HG02870 (cell line): ENCODE measurements around the gene MIB2.
"Not testable (repeated sequence)": the region's sequence is repeated elsewhere in the genome, so short reads cannot be mapped to it uniquely, and the experiment has no call there.

Experiments
- ATAC-seq: cut with Tn5 transposase; IDR thresholded peaks from one replicate; pipeline ENCODE4 v1.9.1; 2021; ENCODE audit warnings: mild to moderate bottlenecking, moderate library complexity; ENCODE audit not compliant: unreplicated experiment

MIB2 gene

DNA sequence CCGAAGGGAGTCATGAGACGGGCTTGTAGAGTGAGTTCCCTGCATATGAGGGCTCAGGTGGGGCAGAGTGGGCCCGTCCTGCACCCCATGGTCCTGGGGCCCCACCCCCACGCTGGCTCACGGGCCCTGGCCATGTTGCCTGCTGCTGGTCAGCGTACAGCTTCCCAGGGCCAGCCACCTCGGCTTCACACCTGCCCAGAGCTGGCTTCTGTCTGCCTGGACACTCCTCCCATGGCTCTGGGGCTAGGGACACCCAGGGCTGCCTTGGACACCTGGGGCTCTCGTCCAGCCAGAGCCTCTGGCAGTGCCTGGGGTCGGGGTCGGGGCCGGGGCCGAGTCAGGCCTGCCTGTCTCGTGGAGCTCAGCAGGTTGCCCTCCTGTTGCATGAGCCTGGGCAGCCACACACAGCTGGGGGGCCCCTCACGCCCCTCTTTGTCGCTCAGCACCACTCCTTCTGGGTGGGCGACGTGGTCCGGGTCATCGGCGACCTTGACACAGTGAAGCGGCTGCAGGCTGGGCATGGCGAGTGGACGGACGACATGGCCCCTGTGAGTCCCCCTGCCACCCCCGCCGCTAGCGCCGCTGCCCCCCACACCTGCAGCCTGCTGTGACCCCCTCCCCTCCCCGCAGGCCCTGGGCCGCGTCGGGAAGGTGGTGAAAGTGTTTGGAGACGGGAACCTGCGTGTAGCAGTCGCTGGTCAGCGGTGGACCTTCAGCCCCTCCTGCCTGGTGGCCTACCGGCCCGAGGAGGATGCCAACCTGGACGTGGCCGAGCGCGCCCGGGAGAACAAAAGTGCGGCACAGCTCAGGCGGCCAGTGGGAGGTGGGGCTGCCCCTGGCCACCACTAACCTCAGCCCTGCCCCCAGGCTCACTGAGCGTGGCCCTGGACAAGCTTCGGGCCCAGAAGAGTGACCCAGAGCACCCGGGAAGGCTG is 11.2 kb downstream of the MIB2 start:
- ATAC-seq: no peak

DNA sequence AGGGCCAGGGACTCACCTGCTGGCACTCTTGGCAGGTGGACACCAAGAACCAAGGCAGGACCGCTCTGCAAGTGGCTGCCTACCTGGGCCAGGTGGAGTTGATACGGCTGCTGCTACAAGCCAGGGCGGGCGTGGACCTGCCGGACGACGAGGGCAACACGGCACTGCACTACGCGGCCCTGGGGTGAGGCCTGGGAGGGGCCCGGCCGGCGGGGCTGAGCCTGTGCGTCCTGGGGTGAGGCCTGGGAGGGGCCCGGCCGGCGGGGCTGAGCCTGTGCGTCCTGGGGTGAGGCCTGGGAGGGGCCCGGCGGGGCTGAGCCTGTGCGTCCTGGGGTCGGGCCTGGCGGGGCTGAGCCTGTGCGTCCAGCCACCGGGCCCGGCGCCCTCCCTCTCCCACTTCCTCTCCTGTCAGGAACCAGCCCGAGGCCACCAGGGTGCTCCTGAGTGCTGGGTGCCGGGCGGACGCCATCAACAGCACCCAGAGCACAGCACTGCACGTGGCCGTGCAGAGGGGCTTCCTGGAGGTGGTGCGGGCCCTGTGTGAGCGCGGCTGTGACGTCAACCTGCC is 12.0 kb downstream of the MIB2 start:
- ATAC-seq: no peak

DNA sequence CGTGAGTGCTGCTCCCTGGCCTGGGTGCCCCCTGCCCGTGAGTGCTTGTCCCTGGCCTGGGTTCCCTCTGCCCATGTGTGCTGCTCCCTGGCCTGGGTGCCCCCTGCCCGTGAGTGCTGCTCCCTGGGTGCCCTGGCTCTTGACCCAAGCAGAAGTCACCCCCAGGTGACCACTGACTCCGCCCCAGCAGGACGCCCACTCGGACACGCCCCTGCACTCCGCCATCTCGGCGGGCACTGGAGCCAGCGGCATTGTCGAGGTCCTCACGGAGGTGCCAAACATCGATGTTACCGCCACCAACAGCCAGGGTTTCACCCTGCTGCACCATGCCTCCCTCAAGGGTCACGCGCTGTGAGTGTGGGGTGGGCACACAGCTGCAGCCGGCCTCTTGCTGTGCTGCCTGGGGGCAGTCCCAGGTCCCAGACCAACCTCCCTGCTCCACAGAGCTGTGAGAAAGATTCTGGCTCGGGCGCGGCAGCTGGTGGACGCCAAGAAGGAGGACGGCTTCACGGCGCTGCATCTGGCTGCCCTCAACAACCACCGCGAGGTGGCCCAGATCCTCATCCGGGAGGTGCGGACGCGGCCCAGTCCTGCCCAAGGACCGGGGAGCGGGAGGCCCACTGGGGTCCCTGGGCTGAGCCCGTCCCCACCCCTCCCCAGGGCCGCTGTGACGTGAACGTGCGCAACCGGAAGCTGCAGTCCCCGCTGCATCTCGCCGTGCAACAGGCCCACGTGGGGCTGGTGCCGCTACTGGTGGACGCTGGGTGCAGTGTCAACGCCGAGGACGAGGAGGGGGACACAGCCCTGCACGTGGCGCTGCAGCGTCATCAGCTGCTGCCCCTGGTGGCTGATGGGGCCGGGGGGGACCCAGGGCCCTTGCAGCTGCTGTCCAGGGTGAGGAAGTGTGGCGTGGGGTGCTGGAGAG is 12.8 kb downstream of the MIB2 start:
- no peak for ATAC-seq

DNA sequence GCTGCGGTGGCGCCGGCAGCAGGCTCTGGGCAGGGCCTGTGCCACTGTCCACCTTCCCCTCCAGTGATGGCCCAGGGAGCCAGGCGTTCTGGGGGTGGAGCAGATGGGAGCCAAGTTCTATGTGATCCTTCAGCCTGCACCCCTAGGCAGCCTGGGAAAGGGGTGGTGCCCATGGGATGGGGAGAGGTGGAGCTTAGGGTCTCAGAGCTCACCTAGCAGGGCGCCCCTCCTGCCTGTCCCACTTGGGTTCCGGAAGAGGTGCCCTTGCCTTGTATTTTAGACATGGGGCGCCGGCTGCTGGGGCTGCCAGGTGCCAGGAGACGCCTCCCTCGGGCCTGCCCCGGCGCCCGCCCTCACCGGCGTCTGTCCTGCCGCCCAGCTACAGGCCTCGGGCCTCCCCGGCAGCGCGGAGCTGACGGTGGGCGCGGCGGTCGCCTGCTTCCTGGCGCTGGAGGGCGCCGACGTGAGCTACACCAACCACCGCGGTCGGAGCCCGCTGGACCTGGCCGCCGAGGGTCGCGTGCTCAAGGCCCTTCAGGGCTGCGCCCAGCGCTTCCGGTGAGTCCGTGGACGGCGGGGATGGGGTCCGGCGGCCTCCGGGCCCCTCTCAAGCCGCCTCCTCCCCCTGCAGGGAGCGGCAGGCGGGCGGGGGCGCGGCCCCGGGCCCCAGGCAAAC is 13.6 kb downstream of the MIB2 start:
- ATAC-seq: no peak

DNA sequence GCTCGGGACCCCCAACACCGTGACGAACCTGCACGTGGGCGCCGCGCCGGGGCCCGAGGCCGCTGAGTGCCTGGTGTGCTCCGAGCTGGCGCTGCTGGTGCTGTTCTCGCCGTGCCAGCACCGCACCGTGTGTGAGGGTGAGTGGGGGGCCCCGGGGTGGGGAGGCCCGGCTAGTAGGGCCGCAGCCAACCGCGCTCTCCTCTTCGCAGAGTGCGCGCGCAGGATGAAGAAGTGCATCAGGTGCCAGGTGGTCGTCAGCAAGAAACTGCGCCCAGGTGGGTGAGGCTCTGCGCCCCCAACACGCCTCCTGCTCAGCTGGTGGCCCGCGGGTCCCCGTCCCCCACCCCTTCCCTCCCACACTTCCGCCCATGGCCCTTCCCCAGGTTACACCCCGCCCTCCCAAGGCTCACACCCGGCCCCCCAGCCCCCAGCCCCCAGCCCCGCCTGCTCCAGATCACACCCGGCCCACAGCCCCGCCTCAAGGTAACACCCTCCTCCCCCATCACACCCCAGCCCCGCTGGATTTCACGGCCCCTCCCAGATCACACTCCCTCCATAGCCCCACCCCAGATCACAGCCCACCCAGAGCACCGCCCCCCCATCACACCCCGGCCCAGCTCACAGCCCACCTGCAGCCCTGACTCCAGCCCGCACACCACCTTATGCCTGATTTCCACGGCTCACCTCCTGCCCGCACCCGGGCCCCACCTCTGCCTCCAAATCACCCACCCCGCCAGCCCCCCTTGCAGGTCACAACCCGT is 14.3 kb downstream of the MIB2 start:
- no peak for ATAC-seq

DNA sequence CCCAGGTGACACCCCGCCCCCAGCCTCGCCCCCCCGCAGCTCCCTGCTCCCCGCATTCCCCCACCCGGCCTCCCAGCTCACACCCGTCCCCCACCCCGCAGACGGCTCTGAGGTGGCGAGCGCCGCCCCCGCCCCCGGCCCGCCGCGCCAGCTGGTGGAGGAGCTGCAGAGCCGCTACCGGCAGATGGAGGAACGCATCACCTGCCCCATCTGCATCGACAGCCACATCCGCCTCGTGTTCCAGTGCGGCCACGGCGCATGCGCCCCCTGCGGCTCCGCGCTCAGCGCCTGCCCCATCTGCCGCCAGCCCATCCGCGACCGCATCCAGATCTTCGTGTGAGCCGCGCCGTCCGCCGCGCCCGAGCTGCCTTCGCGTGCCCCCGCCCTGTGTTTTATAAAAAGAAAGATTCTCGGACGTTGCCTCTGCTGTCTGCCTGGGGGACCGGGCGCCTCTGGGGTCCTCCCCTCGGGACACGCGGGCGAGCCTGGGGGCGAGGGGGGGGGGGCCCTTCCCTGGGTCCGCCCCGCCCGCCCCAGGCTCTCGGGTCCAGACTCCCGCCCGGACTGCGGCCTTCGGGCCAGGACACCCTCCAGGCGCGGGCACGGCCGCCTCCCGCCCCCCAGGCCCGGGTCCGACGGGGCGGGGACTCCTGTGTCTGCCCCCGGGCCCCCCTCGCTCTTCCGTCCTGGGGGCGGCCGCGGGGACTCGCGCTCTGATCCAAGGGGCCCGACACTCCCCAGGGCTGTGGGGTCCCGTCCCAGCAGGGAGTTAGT is 15.1 kb downstream of the MIB2 start:
- peak; percentile 69 for ATAC-seq

DNA sequence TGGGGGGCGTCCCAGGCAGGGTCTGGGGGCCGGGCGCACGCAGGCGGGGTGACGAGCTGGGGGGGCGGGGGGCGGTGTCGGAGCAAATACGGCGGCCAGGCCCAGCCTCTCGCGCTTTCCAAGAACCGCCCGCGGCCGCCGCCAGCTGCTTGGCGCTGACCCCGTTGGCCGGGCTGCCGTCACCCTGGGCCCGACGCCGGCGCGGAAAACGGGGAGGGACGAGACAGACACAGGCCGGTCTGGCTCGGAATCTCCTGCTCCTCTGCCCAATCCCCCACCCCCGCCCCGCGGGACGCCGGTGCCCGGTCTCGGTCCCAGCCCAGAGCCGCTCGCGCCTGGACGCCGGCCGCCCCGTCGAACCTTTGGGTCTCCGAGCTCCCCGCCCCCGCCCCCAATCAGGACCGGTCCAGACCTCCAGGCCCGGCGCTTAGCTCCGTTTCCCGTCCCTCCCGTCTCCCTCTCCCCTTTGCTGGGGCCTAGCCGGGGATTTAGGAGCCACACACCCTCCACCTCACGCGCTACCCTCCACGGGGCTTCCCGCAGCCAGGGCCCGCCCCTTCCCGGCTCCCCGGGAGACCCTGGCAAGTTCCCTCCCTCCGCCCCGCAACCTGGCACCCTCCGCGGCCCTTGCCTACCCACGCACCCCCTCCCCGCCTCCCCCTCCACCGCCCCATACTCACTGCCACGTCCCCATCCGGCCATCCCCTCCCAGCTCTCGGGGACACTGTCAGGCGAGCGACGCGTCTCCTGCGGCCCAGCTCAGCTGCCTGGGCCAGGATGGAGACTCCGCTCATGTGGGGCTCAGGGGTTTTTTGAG is 15.9 kb downstream of the MIB2 start:
- no peak for ATAC-seq

DNA sequence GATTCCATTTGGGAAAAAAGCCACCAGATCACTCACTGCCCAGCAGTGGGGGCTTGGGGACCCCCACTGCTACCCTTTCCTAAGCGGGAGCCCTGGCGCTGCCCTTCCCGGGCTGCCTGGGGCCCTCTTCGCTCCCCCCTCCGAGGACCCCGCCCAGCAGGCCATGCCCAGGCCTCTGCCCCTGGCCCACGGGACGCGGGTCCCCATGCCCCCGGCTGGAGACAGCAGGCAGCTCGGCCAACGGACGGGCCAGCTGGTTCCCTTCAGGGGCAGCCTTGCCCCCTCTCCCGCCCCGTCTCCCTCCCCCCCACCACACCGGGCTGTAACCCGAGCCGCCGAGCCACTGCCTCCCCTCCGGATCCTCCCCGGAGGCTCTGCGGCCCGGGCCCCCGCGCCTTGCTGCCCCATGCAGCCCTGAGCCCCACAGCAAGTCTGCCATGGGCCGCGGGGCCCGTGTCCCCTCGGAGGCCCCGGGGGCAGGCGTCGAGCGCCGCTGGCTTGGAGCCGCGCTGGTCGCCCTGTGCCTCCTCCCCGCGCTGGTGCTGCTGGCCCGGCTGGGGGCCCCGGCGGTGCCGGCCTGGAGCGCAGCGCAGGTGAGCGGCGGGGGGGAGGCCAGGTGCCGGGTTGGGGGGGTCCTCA is 16.6 kb downstream of the MIB2 start, which contains the start of gene MMP23B:
MMP23B (plus strand) TSS at position 392 of the 639 bp plus-strand sequence; CDS start at position 438, 46 bp downstream.
- ATAC-seq: no peak

DNA sequence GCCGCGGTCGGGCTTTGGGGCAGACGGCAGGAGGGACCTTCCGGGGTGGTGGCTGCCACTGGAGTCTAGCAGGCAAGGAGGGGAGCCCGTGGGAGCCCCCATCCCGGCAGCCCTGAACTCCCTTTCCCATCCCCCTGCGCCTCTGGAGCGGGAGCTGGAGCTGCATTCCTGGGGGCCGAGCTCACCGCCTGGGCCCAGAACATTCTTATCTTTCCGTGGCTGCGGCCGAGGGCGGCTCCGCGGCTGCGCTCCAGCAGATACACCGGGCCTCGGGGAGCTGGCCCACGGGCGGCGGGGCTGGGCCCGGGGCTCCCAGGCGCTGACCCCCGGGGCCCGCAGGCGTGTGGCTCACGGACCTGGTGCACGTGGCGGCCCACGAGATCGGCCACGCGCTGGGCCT is 18.1 kb downstream of the MIB2 start:
- ATAC-seq: not testable (repeated sequence)

DNA sequence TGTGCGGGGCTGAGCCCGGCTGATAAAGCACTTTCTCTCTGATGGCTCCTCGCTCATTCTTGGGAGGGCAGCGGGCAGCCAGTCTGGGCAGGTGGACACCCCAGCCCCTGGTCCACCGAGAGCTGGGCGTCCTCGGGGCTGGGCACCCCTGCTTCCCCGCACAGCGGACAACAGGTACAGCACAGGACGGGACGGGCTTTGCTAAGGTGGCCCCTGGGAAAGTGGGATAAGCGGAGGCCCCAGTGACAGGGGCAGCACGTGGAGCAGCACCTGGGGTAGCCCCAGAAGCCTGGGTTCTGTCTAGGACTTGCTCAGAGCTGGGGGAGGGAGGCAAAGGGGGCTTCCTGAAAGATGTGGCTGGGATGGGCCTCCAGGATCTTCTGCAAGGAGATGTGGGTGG is 19.3 kb downstream of the MIB2 start:
- ATAC-seq: not testable (repeated sequence)

DNA sequence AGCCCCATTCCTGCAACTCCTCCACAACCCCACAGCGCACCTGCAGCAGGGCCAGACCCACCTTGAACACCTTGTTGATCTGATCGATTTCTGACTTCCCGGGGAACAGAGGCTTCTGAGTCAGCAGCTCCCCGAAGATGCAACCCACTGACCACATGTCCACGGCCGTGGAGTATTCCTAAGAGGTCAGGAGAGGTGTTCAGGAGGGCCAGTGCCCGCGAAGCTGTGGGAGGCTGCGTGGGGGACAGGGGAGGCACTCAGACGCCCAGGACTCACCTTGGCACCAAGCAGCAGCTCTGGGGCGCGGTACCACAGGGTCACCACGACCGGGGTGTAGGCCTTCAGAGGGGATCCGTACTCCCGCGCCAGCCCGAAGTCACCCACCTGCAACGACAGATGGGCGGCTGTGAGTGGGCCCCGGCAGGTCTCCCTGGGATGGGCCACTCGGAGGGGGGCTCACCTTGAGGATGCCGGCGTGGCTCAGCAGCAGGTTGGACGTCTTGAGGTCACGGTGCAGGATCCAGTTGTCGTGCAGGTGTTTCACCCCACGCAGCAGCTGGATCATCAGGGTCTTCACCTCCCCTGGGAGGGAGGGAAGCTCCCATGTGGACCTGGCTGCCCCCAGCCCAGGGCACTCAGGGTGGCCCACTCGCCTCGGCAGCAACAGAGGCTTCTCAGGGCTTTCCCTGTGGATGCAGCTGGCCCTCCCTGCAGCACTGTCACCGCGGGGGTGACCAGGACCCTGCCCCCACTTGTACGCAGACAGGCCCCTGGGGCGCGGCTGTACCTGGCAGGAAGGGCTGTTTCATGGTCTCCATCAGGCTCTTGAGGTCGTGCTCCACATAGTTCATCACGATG is 21.6 kb downstream of the MIB2 start:
- ATAC-seq: not testable (repeated sequence)

DNA sequence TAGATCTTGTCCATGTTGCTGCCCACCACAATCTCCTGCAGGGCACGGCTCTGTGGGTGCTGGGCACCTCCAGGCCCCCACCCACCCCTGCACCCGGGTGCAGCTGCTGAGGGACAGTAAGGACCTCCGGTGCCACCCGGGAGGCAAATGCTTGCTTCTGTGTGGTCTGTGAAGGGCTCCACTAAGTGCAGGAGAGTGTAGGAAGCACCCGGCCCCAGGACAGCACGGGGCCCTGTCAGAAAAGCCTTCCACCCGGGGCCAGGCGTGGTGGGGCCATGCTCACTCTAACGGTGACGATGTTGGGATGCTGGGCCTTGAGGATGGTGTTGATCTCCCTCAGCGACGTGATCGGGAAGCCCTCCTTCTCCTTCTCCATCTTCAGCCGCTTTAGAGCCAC is 22.2 kb downstream of the MIB2 start:
- ATAC-seq: not testable (repeated sequence)

DNA sequence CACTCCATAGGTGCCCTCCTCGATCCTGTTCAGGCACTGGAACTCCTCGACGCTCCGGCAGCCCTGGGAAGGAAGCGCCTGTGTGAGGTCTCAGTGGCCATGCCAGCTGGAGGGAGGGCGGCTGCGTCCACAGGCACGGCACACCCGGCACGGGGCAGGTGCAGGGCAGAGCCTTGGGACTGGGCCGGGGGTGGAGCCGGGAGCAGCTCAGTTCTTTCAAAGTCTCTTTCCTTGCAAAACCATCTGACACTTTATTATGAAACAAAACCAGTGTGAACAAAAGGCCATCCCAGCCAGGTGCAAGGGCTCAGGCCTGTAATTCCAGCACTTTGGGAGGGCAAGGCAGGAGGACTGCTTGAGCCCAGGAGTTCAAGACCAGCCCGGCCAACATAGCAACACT is 23.2 kb downstream of the MIB2 start:
- not testable (repeated sequence) for ATAC-seq

DNA sequence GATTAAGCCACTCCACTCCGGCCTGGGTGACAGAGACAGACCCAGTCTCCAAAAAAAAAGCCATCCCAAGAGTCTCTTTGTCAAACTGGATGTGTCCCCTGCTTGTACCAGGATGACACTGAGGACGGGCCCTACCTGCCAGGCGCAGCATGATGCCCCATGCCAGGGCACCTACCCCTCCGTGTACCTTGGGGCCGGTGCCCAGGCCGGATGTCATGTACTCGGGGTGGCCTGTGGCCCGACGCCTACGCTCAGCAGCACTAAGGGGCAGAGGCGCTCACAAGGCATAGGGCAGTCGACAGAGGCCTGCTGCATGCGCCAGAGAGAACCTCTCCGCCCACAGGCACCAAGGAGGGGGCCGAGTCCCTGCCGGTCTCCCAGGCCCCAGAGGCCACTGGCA is 24.1 kb downstream of the MIB2 start:
- not testable (repeated sequence) for ATAC-seq

DNA sequence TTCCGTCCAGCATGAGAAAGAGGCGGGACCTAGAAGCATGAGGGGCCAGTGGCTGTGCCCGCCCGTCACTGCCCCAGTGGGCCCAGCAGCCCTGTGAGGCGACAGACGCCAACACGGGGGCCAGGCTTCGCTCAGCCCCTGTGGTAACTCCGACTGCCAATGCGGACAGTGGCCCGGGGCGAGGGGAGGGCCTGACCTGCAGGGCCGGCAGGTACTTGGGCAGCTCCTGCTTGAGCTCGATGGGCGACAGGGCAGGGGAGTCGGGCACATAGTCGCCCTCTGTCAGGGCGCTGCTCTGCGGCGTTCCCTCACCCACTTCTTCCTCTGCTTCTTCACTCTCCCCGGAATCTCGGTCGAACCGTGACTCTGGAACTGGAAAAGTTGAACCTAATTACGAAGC is 24.8 kb downstream of the MIB2 start:
- not testable (repeated sequence) for ATAC-seq

DNA sequence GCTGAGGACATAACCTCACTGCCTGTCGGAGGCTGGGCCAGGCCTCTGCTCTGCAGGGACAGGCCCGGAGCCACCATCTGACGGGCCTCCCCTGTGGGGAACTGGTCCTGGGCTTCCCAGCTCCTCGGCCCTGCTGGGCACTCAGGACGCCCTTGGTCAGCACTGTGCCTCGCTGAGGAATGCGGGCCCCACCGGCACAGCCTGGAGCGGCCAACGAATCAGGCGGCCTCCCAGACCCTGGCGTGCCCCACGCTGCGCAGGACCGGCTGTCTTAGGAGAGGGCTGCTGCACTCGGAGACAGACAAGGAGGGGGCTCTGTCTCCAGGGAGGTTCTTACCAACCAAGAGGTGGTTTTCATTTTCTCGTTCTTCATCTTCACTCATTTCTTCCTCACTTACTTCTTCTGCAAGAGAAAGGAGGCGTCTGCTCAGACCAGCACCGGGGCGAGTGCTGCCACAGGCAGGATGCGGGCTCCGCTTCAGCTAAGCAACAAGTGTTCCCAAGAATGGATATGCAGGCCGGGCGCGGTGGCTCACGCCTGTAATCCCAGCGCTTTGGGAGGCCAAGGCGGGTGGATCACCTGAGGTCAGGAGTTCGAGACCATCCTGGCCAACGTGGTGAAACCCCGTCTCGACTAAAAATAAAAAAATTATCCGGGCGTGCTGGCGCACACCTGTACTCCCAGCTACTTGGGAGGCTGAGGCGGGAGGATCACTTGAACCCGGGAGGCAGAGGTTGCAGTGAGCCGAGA is 25.6 kb downstream of the MIB2 start:
- not testable (repeated sequence) for ATAC-seq
